AG04450 (cell line): Measurements from ENCODE around the gene COPA. TPM values are rescaled to one million over a fixed set of nuclear protein-coding genes. Genes with fewer than 3 reads are reported as not detected.

Experiments
- CTCF ChIA-PET: fragments of 300-600, 350-600 bp; formaldehyde crosslinking; extraction: SDS; loops from one replicate; lab custom pipeline; 2022; ENCODE audit warnings: antibody characterized with exemption, inconsistent platforms; lab: Charles Lee
- POLR2A ChIA-PET: fragments of 350-600 bp; formaldehyde crosslinking; extraction: SDS; loops from one replicate; lab custom pipeline; 2021; ENCODE audit warnings: antibody characterized with exemption, inconsistent platforms; lab: Yijun Ruan, JAX
- DNase-seq: peaks from one replicate; pipeline ENCODE4 v3.0.0-alpha.2; 2011; ENCODE audit warnings: low read depth, low spot score
- H3K27ac ChIP-seq: one replicate; pipeline ENCODE4 v1.5.1; 2012; ENCODE audit warnings: low read depth, low read length, control low read depth
- H3K27me3 ChIP-seq: one replicate; pipeline ENCODE4 v1.6.0; 2012; ENCODE audit warnings: low read length; ENCODE audit not compliant: control insufficient read depth, insufficient read depth
- H3K4me3 ChIP-seq: 2 replicates; pipeline ENCODE4 v1.5.1; 2011; ENCODE audit warnings: mild to moderate bottlenecking, low read depth, low read length, control low read depth
- H3K9me3 ChIP-seq: 2 replicates; pipeline ENCODE4 v1.5.1; 2012; ENCODE audit warnings: low read length; ENCODE audit not compliant: control insufficient read depth, insufficient read depth
- polyA plus RNA-seq: library from polyadenylated mRNA; depleted of rRNA; stranded (reverse); fragments of >200 nt; gene quantifications from 2 replicates; pipeline ENCODE4 v1.2.3, GENCODE V29; 2011
- TF ChIP-seq, protein P1 (sequence below): IDR thresholded peaks from 2 replicates; pipeline ENCODE4 v1.5.1; 2011; ENCODE audit warnings: low read depth, low read length, control low read depth, inconsistent platforms

COPA gene
- polyA plus RNA-seq, 1 experiment, result 384 TPM

DNA sequence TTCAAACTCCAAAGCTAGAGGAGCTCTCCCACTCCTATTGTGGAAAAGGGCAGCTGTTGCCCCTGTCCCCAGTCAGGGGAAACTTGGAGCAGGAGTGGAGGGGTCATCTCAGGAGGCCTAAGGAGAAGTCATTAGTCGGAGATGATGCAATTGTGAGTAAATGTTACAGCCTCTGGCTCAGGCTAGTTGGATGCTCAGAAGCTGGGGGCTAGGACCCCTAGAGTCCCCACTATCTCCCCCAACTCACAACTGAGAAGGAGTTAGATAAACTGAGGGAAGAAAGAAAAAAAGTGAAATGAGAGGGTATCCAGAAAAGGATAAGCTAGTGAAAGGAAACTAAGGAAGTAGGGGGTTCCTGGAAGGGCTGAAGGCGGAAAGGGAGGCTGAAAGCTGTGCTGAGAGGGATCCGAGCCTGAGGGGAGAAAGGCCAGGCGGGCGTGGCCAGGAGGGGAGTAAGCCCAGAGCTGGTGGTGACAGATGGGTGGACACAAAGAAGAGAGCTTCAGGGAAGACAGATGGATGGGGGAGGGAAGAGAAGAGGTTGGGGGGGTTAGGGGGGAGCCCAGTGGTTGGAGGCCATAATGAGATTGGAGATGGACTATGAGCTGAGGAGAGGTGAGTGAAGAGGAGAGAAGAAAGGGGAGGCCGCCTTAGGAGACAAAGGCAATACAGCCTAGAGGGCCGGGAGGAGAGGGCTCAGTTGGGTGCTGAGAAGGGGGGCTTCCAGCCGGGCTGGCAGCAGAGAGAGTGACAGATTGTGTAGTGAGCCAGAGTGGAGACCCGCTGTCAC lies 19.3 kb upstream of the COPA start:
- no peaks in the 10 kb centered on the region for H3K9me3 ChIP-seq
- DNase-seq, result no peak
- POLR2A ChIA-PET, result no interaction called here

DNA sequence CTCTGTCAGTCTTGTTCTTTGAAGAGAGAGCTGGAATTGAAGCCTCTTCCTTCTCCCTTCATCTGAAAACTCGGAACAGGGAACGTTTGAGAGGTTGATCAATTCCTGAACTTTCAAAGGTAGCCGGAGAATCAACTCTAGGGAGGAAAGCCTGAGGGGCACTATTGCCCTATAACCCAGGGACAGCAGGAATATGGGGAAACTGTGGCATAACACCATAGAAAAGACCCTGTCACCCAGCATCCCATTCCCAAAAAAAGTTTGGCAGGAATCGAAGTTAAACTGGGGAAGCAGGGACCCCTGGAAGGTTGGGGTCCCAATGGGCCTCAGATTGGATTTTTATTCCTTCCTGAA lies 18.7 kb upstream of the COPA start:
- Histone ChIP-seq H3K27ac (no peak overlapping the region), H3K27me3 (peaks cover 5% of the 10 kb centered on the region), H3K9me3 (no peaks in the 10 kb centered on the region), H3K4me3 (no peak overlapping the region)
- ChIA-PET CTCF (interaction anchor here (0.6 to 2.1 kb wide), 2 partner anchors 15 to 112 kb away, joined by 3 to 7 read pairs; no protein-coding TSS in a partner anchor), POLR2A (no interaction called here)
- TF ChIP-seq, protein P1, sequence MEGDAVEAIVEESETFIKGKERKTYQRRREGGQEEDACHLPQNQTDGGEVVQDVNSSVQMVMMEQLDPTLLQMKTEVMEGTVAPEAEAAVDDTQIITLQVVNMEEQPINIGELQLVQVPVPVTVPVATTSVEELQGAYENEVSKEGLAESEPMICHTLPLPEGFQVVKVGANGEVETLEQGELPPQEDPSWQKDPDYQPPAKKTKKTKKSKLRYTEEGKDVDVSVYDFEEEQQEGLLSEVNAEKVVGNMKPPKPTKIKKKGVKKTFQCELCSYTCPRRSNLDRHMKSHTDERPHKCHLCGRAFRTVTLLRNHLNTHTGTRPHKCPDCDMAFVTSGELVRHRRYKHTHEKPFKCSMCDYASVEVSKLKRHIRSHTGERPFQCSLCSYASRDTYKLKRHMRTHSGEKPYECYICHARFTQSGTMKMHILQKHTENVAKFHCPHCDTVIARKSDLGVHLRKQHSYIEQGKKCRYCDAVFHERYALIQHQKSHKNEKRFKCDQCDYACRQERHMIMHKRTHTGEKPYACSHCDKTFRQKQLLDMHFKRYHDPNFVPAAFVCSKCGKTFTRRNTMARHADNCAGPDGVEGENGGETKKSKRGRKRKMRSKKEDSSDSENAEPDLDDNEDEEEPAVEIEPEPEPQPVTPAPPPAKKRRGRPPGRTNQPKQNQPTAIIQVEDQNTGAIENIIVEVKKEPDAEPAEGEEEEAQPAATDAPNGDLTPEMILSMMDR, result no peak
- DNase-seq, result no peak

More for the DNA sequence above, 19.3 kb upstream of the COPA start:
- TF ChIP-seq, protein P1, result no peak
- no peak overlapping the region for H3K27ac ChIP-seq
- H3K4me3 ChIP-seq, result no peak overlapping the region
- CTCF ChIA-PET, result interaction anchor here (0.7 to 2.1 kb wide), 5 partner anchors 14 to 169 kb away, joined by 3 to 16 read pairs (median 4); no protein-coding TSS in a partner anchor
- H3K27me3 ChIP-seq, result peaks cover 5% of the 10 kb centered on the region

DNA sequence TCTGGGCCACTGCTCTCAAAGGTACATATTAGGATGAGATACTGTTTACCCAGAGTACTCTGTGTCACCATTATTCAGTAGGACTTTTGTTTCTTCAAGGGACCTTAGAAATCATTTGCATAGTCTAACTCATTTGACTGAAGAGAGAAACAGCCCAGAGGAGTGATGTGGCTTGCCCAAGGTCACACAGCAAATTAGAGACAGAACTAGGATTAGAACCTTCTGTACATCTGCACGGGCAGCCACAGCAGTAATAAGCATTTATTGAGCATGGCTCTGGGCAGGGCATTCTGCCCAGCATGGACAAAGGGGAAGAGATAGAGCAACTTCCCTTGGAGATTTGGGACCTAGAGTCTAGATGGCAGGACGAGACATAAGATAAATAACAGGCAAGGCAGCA lies 18.1 kb upstream of the COPA start:
- CTCF ChIA-PET, result interaction anchor here (0.6 to 2.1 kb wide), 3 partner anchors 15 to 252 kb away, joined by 3 to 7 read pairs (median 4); no protein-coding TSS in a partner anchor

DNA sequence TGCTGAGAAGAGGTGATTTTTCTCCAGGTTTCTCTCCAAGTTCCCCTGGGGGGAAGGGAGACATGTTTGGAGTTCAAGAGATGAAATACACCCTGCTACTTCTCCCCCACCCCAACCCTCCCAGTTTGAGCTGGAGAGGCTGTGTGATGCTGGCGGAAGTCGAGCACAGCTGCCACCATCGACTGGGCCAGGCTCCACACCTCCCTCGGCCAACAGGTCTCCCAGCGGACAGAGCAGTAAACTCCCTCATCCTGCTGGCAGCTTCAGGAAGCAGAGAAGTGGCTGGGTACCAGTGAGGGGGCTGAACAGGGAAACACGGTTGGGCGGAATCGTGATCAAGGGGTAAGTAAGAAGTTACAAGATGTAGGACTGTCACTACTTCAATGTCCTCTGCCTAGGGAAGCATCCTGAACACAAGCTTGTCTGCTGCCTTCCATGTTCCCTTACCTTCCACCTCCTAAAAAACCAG lies 17.2 kb upstream of the COPA start:
- POLR2A ChIA-PET, result no interaction called here
- H3K4me3 ChIP-seq, result no peak overlapping the region
- no peak for DNase-seq
- no peaks in the 10 kb centered on the region for H3K9me3 ChIP-seq
- no peaks in the 10 kb centered on the region for H3K27me3 ChIP-seq
- H3K27ac ChIP-seq, result no peak overlapping the region
- TF ChIP-seq, protein P1, result no peak
- CTCF ChIA-PET, result interaction anchor here (1.2 to 2.1 kb wide), 2 partner anchors 16 to 251 kb away, joined by 4 to 7 read pairs; no protein-coding TSS in a partner anchor

More for the DNA sequence above, 18.1 kb upstream of the COPA start:
- POLR2A ChIA-PET, result no interaction called here
- no peak overlapping the region for H3K4me3 ChIP-seq
- TF ChIP-seq, protein P1, result no peak
- no peak overlapping the region for H3K27ac ChIP-seq
- DNase-seq, result no peak
- H3K27me3 ChIP-seq, result peaks cover 1% of the 10 kb centered on the region
- H3K9me3 ChIP-seq, result no peaks in the 10 kb centered on the region
